Measurements from ENCODE around the gene THSD4.

Gene THSD4

DNA sequence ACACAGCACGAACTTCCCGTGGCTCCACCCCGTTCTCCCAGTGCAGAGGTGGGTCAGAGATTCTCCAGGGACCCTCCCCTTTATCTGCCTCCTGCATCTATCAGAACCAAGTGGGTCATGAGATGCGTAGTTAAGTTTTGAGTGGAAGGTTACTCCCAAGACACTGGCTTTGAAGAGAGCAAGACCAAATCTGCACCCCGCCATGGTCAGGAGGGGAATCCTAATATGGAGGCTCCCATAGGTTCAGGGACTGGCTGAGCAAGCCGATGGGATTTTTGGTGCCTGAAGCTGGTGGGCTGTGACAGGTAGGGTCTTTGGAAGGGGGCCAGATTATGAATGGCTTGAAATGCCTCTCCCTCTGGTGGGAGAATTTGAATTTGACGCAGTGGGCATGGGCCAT lies 488.1 kb downstream of the THSD4 start:
- DNase-seq: no peak

DNA sequence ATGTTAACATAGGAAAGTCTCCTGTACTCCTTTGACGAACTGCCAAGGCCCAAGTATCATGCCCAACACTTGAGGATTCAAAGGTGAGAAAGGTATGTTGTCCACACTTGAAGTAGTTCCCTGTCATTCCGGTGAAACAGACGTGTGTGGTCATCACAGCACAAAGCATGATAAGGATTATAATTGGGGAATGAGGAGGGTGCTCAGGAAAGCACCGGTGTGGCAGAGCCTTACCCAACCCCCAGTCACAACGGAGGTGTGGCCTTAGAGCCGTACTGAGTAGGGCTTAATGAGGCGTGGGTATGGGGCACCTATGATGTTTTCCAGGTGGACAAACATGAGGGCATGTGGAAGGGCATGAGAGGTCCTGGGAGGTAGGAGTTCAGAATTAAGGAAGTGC lies 492.1 kb downstream of the THSD4 start:
- no peak for DNase-seq

DNA sequence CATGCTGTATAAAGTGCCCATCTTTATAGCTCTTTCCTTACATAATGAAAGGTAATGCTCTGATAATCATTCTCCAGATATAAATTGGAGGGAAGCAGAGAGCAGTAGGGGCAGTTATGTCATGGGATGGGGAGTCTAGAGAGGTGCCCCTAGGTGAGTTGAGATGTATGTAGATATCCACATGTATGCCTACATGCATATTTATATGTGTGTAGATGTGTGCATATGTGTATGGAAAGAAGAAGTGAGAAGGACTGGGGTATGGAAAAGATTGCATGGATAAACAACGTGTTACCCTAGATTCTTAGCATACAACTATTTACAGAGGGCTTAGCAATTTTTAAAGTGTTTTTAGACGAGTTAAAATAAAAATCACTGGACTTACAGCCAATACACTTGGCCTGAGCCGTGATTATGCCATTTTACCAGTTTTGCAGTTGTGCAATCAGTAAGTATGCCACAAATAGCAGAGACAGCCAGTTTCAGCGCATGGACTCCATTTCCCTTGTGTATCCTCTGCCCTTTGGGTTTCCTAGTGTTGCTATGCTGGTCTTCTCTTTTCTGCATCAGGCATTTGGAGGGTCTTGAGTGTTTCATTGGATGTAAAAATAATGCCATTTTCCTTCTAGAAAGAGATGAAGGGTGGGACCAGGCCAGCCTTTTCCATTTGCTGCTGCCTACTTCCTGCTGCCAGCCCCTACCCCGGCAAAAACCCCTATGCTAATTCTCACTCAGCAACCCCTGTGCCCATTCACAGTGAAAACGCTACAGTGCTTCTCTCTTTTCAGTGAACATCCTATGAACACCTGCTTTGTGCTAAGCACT lies 495.7 kb downstream of the THSD4 start:
- DNase-seq: no peak

DNA sequence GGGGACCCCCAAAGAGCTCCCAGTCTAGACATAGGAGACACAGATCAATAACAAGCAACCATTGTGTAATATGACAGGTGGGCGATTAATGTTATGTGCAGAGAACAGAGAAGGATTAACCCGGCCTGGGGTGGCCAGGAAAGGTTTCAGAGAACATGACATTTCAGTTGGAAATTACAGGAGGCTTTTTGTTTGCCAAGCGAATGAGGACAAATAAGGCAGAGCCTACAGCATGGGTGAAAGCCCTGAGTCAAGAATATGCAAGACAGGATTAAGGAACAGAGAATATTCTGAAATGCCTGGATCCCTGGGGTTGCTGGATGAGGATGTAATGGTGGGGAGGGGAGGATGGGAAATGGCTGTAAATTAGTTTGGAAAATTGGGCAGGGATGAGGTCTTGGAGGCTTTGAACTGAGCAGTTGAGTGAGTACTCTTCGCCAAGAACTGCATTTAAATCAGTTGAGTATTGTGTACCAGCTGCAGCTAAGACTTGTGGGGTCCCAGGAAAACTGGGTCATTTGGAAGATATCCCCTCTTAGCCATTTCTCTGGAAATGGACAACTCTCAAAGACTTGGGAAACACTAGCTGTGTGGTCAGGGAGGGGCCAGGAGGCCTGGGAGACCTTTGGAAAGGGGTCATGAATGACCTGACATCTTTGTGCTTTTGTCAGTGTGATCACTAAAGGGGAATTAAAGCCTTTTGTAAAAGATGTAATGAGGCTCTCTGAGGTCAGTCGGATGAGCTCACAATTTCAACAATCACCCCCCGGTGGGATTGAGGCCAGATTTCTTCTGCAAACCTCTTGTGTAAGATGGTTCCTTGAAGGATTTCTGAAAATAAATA lies 496.5 kb downstream of the THSD4 start:
- DNase-seq: no peak

DNA sequence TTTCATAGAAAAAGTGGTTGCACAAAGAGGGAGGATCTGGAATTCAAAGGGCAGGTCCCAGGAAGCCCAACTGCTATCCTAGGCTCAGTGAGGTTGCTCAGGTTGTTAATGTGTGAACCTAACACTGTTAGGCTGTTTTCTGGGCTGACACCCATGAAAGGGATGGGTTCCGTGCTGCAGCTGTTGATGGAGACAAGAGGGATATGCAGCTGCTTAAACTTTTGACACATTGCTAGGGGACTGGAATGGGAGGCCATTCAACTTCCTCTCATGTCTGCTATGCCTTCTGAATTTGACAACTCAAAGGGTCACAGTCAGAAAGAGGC lies 497.1 kb downstream of the THSD4 start:
- peak; percentile 58 for DNase-seq

DNA sequence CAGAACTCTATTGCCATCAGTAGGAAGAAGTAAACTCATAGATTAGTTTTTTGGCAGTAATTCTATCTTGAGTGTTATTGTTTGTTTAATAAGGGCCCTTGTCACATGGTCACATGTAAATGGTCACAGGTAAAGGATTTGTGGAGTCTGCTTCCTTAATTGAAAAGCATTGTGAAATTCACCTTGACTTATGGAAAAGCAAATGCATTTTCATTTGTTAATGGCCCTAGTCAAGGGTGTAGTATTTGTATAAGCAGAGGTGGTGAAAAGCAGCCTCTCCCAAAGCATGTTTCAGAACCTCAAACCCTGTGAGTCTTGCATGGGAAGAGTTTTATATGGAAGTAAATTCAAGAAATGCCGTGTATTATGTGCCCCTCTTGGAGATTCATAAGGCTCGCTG lies 497.6 kb downstream of the THSD4 start:
- DNase-seq: peak; percentile 58

DNA sequence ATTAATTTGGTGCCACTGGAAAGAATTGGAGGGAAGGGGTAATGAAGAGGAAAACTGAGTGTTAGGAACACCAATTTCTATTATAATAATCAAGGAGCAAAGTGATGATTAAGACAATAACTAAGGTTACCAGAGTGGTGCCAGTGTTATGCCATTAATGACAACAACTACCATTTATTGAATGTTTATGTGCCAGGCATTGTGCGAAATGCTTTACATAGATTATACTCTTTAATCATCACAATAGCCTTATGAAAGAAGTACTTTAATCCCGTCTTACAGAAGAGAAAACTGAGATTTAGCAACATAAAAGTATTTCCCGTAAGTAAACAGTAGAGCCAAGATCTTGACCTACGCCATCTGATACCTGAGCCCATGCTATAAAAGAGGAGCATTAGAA lies 507.8 kb downstream of the THSD4 start:
- no peak for DNase-seq

DNA sequence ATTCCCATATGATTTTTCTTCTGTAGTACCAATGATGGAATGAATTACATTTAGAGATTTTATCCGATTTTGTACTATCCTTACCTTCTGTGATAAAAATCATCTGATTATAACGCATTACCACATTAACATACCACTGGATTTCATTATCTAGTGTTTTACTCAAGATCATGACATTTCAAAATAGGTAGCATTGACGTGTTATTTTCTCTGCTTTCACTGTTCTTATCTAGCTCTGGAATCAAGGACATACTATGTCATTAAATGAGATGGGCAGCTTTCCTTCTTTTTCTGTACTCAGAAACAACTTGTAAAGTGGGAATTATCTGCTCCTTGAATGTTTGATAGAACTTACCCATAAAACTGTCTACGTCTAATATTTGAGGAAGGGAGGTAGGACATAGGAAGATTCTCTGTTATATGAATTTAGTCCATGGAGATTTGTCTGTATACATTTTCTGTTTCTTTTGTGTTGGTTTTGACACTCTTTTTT lies 511.4 kb downstream of the THSD4 start:
- no peak for DNase-seq

DNA sequence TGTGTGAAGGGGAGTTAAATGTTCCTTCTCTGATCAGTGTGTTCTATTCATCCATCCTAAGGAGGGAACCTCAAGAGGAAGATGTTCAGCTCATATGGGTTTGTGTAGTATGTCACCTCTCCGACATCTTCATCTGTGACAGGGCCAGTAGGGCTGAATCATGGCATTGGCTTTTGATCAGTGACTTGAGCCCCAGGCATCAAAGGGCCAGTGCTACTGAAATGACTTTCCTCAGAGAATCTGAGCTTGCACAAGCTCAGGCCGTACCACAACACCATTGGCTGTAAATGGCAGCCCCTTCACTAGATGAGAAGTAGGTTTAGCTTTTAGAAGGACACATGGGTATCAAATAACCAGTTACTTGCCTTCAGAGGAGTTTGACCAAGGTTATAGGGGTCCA lies 511.9 kb downstream of the THSD4 start:
- no peak for DNase-seq

DNA sequence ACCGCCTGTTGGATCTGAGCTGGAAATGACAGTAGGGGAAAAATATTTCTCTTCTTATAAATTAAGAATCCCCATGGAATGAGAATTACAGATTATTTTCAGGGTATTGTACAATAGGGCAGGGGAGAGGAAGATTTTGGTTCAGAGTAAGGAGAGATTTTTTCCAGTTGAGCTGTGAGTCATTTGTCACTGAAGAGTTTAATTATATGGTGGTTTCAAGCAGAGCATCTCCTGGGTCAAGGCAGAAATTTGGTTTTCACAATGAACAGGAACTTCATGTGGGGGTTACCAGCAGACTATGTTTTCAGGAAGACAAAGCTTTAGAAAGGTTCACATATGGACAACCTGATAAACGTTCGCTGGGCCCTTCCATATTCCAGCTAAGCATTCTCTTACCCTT lies 512.3 kb downstream of the THSD4 start:
- no peak for DNase-seq

DNA sequence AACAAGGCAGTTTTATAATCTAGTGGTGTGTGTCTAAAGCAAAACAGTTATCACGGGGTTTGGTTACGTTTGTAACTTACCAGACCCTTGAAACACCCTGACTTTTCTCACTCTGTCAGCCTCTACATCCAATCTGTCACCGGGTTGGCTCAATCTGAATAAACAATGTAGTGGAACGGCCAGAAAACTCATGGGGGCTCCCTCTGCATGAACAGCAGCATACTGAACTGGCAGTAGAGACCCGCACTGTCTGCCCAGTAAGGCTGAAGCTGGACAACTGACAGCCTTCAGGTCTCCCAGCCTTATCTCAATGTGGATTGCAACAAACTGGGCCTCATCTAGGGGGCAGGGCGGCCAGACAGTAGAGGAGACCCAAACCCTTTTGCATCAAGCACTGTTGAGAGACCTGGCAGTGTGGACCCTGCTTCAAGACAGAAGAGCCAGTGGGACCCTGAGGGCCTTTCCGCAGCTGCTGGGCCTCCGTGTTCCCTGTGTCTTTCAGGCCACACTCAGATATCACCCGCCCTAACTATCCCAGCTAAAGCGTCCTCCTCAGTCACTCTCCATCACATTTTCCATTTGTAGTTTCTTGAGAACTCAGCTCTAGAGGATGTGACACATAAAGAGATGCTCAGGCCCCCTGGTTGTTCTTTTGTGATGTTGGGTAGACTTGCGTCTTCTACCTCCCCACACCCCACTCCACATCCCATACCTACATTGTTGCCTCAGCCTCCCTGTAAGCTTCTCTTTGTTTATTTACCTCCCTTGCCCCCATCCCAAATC lies 513.9 kb downstream of the THSD4 start:
- no peak for DNase-seq

DNA sequence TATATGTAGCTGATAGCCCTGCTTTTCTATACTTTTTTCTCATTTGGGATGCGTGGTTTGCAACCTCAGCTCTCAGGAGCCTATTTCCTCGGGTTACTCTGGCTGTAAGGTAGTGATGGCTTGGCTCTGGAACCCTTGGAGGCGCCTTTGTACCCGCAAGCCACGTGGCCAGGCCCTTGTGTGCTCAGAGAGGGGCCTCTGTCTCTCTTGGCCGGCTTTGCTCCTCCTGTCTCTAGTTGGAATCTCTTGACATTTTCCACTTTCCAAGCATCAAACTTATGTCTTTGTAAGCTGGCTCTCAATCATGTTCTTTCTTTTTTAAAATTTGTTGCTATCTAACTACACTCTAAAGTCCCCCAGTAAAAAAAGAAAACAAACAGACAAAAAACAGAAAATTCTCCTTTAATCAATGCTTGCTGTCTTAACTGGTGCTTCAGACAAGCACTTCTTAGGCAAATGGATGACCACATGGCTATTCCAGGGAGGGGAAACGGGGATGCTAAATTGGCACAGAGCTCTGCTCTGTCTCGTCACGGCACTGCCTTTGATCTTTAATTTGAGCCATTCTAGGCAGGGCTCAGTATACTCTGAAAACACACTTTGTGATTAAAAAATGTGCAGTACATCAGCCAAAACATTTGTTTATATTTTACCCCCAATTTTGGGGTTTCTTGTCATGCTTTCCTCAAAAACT lies 514.7 kb downstream of the THSD4 start:
- no peak for DNase-seq

DNA sequence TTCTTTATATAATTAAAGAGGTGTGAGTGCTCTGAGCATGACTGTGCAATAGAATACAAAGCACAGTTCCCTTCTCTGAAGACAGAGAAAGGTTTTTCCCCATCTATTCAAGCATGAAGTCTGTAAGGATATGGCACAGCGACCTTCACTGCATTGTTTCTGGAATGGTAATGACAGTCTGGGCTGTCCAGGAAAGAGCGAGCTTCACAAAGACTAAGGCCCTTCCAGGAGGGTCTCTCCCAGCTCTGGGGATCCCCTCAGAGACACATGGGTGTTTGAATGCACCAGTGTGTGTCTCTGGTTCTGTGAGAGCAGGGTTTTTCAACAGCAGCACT lies 515.2 kb downstream of the THSD4 start:
- no peak for DNase-seq

DNA sequence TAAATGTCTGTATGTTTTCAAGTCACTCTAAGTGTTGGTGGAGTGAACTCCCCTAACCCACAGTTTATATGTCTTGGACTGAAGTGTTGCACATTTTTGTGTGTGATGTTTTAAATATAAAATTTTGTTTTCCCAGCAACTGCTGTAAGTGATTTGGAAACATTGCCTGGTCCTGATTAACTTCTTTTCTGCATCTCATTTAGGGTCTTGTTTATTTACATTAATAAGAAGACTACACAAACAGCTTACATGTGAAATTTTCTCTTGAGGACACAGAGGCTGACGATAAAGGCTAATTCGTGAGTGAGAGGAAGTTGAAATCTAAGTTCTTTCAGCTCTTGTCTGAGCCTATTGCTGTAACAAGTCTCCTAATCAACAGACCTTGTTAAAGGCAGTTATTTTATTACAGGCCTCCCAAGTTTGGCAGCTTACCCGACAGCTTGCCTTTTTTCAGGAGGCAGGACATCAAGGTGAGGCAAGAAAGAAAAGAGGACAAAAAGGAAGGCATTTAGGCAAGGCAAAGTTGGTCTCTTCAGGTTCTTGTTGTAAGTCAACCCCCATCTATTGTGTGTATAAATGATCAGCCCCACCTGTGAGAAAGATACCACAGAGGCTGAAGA lies 517.4 kb downstream of the THSD4 start:
- no peak for DNase-seq

DNA sequence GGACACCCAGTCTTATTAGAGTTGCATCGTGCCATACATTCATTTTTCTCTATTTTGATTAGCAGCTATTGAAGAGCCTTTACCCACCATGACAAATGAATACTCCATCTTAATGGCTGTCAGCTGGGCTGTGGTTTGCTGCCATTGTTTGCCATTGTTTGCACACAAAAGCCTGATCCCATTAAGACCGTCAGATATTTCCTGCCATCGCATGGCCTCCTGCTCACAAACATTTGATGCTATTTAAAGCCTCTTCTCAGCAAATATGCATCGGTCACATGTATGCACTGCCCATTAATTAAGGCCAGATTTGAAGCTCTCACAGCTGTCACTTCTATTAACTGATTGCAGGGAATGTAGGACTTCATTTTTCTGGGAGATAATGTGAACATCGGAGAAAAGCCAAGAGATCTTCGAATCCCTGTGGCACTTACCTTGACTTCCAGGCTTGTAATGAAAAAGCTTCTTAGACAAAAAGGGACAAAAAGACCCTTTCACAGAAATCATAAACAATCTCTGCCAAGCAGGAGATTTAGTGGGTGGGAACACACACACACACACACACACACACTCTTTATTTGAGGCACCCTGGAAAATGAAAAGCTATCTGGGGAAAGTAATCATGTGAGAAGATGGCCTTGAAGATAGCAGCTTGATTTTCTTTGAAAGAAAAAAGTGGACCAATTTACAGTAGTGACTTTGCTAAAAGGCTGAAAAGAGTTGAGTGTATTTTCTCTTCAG lies 519.7 kb downstream of the THSD4 start:
- peak; percentile 78 for DNase-seq

DNA sequence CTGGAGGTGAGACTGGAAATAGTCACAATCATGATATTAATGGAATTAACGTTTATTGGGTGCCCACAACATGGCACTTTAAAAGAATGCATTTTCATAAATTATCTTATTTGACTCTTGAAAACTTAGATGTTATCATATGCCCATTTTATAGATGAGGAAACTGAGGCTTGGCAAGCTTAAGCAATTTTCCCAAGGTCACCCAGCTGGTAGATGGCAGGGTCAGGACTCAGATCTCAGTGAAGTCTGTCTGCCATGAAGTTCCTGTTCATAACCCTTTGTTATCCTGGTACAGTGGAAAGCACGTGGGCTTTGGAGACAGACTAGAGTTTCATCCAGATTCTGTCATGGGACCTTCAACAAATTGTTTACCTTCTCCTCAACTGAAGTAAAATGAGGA lies 520.5 kb downstream of the THSD4 start:
- DNase-seq: no peak

DNA sequence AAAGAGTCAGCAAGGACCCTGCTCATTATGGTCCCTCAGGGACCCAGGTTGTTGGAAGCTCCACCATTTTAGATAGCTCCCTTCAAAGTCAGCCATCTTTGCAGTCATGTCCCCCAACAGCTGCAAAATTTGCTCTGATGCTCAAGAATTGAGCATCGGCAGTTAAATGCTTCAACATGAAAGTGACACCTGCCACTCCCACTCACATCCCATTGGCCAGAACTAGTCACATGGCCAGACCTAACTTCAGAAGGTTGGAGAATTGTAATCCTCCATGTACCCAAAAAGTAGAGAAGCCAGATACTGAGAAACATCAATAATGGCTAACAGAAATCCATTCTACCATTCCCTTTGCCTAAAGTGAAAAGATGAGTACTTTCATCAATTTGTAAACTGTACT lies 523.6 kb downstream of the THSD4 start:
- no peak for DNase-seq

DNA sequence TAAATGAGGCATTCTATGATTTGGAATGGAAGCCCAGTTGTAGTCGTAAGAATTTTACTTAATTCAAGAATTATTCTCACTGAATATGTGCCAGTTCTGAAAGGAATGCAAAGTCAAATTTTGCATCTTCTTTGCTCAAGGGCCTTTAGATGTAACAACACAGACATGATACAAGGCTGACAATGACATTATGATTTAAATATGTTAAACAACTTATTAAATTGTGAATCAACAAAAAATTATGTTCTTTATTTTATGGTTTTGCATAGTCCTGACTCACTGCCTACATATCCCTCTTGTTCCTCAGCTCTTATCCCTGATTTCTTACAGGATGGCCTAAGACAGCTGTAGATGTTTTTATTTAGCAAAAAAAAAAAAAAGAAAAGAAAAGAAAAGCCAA lies 524.2 kb downstream of the THSD4 start:
- no peak for DNase-seq

DNA sequence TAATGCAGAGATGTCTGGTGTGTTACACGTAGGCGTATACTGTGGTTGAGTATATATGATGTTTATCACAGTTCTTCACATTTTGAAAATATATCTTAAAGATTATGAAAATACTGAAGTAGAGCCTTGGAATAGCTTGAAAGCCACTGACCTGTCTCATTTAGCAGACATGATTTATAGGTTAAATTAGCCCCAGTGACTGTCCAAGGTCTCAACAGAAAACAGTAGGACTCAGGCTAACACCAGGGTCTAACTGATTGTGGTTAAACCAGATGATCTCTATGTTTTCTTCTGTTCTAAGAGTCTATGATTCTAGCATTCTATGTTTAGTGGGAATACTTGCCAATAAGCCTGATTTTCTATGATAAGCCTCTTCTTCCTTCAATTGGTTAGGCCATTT lies 528.6 kb downstream of the THSD4 start:
- DNase-seq: no peak

DNA sequence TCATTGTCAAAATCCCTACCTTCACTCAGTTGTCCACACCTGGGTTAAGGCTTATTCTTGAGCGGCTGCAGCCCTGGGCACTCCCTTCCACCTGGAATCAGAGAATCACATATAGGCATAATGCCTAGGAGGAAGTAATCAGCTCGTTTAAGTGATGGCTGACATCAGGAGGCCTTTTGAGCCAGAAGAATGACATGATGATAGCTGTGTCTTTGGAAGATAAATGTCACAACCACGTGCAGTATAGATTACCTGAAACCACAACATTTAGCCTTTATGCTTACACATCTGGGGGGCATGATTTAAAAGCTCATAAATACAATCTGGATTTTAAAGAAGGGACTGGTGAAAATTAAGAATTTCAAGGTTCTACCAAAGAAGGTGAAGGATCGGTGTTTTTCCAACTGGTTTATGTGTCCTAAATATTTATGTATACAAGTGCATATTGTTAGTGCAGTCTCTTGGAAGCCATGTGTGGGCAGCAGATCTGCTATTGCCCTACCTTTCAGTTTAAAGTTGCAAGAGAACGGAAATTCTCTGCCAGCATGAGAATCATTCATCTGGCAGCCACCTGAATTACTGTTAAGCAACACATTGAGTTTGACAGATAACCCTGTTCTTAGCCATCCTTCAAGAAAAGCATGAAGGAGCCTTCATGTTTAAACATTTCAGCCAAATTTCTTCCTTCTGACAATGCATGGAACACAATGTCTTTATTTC lies 531.7 kb downstream of the THSD4 start:
- no peak for DNase-seq

DNA sequence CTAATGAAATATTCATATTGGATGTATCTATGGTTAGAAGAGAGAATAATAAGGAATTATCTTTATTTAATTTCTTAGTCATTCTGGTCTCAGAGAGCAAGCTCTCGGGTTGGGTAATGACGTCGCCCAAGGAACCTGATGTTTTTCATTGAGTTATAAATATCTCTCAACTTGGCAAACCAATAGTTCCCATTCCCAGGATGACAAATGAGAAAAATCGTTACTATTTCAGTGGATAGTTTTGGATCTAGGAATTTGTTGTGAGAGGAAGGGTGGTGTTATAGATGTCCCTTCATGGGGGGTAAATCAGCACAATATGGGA lies 532.2 kb downstream of the THSD4 start:
- no peak for DNase-seq
